ENCODE data around the gene DEFB115.
"Not testable (repeated sequence)": the region's sequence is repeated elsewhere in the genome, so short reads cannot be mapped to it uniquely, and the experiment has no call there.

The DEFB115 gene, protein sequence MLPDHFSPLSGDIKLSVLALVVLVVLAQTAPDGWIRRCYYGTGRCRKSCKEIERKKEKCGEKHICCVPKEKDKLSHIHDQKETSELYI

DNA sequence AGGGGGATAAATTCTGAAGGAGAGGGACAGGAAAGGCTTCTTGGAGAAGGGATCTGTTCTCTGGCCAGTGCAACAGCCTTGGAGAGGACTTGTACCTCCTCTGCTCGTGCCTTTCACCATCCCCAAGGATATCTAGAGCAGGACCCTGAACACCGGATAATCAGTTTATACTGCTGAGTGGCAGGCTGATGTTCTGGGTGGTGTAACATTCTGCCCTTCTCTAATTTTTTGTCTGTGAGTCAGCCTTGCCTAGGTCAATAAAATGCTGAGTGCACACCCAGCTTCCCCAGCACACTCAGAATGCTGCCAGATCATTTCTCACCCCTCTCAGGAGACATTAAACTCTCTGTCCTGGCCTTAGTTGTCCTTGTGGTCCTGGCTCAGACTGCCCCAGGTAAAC lies at the start of gene DEFB115:
Gene DEFB115 (plus strand): TSS at position 301 of the 400 bp plus-strand sequence. CDS start 0 bp downstream, at position 301.
- DNase-seq (ENCODE audit: low spot score): no peak

DNA sequence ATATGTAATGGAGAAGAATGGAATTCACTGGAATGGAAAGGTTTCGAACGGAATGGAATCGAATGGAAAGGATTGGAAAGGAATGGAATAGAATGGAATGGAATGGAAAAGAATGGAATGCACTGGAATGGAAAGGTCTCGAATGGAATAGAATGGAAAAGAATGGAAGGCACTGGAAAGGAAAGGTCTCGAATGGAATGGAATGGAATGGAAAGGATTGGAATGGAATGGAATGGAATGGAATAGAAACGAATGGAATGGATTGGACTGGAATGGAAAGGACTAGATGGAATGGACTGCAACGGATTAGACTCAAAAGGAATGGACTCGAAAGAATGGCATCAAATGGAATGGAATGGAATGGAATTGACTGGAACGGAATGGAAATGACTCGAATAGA lies 20.5 kb upstream of the DEFB115 start:
- no peak for DNase-seq (ENCODE audit: low spot score)

- no peak for DNase-seq (ENCODE audit: low spot score)
Measured at GRCh38 chr20:31237763-31238162, 19.7 kb upstream of the DEFB115 start.

- DNase-seq (ENCODE audit: low spot score): no peak
Measured at GRCh38 chr20:31239139-31239538, 18.3 kb upstream of the DEFB115 start.

GRCh38 chr20:31256959-31257358 lies 505 bp upstream of the DEFB115 start:
- DNase-seq (ENCODE audit: low spot score): no peak

DNA sequence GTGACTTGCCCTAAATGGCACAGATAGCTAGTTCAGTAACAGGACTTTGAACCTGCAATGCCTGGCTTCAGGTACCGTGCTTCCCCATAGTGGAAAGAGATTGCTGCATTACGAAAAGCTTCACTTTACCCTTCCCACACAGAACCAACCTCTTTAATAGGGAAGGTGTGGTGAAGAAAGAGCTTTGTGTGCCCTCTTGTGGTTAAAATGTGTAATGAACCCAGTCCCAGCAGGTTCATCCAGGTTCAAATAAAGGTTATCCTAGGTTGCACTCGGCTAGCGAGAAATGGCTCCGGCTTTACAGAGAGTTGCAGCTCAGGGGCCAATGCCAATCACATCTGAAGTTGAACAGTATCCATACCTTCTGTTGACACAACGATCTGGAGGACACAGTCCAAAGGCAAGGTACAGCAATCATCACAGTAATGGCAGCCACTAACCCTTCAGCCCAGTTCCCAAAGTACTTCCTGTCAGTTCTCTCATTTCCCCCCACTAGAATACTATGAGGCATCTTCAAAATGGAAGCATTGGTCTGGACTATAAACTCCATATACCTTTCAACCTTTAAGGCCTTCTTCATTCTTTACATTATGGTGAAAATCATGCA lies 3.0 kb downstream of the DEFB115 start:
- no peak for DNase-seq (ENCODE audit: low spot score)

GRCh38 chr20:31274441-31274840 lies 17.0 kb downstream of the DEFB115 start:
- no peak for DNase-seq (ENCODE audit: low spot score)

GRCh38 chr20:31278178-31278577 lies 20.7 kb downstream of the DEFB115 start:
- no peak for DNase-seq (ENCODE audit: low spot score)

DNA sequence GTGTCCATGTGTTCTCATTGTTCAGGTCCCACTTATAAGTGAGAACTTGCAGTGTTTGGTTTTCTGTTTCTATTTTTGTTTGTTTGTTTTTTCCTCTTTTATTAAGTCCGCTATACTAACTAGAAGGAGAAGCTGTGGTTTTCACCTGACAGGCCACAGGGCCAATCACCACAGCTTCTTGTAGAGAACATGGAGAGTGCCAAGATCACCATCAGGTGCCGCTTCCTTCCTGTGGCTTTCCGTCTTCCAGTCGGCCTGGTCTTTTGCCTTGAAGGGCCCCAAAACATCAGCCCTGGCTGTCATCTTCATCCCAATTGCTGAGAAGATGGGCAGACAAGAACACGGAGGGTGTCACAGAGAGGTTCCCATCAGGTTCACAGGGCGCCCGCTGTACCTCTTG lies 27.5 kb downstream of the DEFB115 start:
- DNase-seq (ENCODE audit: low spot score): not testable (repeated sequence)

DNA sequence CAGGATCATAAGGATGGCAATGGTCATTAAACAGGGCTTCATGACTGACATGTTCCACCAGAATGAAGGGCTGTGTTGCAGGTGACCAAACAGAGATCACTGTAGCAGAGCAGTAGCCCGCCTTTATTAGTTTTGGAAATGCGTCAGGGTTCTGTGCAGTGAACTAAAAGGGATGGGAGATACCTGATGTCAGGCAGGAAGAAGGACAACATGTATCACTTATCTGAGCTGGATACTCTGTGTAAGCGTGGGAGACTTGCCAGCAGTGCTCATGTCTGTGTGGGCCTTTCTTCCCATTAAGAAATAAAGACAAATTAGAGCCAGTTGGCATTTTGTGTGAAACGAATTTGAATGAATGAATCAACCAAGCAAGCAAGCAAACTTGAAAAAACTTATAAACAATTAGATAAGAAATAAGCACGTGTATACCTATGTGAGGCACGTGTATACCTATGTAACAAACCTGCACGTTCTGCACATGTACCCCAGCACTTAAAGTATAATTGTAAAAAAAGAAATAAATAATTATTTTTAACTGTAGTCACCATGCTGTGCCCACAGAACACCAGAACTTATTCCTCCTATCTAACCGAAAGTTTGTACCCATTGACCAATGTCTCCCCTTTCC lies 51.2 kb downstream of the DEFB115 start, which contains the start of gene DEFB116:
Gene DEFB116 (minus strand): TSS at position 51 of the 628 bp plus-strand sequence. CDS start 0 bp downstream, at position 51.
- DNase-seq (ENCODE audit: low spot score): no peak

All from D341Med (cell line).